Measurements from ENCODE around the gene ZNF487. TPM values are rescaled to one million over a fixed set of nuclear protein-coding genes. Genes with fewer than 3 reads are reported as not detected.

Gene ZNF487
- polyA plus RNA-seq, 1 experiment, result 4.4 TPM

DNA sequence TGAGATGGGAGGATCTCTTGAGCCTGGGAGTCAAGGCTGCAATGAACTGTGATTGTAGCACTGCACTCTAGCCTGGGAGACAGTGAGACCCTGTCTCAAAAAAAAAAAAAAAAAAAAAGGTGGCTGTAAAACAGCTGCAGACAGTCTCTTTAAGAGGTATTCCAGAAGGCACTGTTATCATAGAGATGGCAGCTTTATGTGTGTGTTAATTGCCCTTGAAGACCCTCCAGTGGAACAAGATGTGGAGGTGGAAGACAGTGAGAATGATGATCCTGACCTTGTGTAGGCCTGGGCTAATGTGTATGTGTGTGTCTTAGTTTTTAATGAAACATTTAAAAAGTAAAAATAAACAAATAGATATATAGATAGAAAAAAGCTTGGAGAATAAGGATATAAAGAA lies 66.0 kb downstream of the ZNF487 start:
- Histone ChIP-seq H3K4me3 (ENCODE audit: low read depth, low read length) (no peak overlapping the region), H3K27ac (ENCODE audit: low read depth, low read length) (no peak overlapping the region), H3K27me3 (ENCODE audit: control insufficient read depth, insufficient read depth, low read length) (no peaks in the 10 kb centered on the region), H3K9me3 (ENCODE audit: control insufficient read depth, insufficient read depth, low read length) (no peaks in the 10 kb centered on the region; the same call in 1 of the 2 replicates)
- CTCF ChIA-PET, result interaction anchor here (0.6 kb wide), 1 partner anchor 51 kb away, joined by 3 read pairs; no protein-coding TSS in a partner anchor
- TF ChIP-seq, protein P1, sequence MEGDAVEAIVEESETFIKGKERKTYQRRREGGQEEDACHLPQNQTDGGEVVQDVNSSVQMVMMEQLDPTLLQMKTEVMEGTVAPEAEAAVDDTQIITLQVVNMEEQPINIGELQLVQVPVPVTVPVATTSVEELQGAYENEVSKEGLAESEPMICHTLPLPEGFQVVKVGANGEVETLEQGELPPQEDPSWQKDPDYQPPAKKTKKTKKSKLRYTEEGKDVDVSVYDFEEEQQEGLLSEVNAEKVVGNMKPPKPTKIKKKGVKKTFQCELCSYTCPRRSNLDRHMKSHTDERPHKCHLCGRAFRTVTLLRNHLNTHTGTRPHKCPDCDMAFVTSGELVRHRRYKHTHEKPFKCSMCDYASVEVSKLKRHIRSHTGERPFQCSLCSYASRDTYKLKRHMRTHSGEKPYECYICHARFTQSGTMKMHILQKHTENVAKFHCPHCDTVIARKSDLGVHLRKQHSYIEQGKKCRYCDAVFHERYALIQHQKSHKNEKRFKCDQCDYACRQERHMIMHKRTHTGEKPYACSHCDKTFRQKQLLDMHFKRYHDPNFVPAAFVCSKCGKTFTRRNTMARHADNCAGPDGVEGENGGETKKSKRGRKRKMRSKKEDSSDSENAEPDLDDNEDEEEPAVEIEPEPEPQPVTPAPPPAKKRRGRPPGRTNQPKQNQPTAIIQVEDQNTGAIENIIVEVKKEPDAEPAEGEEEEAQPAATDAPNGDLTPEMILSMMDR (IDR thresholded peaks at IDR 0.05; ENCODE audit: low read depth, low read length), result no peak
- no peak for DNase-seq (ENCODE audit: low read depth, low spot score)
- POLR2A ChIA-PET, result interaction anchor here (0.7 kb wide), 1 partner anchor 872 kb away, joined by 6 read pairs; no protein-coding TSS in a partner anchor

DNA sequence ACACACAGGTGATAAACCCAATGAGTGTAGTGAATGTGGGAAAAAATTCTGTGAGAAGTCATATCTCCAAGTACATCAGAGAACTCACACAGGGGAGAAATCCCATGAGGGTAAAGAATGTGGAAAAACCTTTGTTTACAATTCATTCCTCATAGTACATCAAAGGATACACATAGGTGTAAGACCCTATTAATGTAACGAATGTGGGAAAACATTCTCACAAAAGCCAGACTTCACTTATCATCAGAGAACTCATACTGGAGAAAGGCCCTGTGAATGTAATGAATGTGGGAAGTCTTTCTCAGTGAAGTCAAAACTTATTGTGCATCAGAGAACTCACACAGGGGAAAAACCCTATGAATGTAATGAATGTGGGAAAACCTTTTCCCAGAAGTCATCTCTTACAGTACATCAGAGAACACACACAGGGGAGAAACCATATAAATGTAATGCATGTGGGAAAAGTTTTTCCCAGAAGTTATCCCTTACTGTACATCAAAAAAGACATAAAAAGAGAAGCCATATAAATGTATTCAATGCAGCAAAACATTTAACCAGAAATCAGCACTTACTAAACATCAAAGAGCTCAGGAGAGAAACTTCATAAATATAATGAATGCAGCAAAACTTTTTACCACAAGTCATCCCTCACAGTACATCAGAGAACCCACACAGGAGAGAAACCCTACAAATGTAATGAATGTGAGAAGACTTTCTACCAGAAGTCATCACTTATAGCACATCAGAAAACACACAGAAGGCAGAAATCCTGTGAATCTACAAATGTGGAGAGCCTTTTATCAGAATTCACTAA lies 87.7 kb downstream of the ZNF487 start:
- no peak for DNase-seq (ENCODE audit: low read depth, low spot score)
- Histone ChIP-seq H3K27me3 (ENCODE audit: control insufficient read depth, insufficient read depth, low read length) (no peaks in the 10 kb centered on the region), H3K4me3 (ENCODE audit: low read depth, low read length) (no peak overlapping the region), H3K9me3 (ENCODE audit: control insufficient read depth, insufficient read depth, low read length) (peaks cover 8% of the 10 kb centered on the region), H3K27ac (ENCODE audit: low read depth, low read length) (no peak overlapping the region)
- ChIA-PET CTCF (no interaction called here), POLR2A (no interaction called here)
- TF ChIP-seq, protein P1 (IDR thresholded peaks at IDR 0.05; ENCODE audit: low read depth, low read length), result no peak

Small RNAs within 50 kb of the gene (small RNA-seq; reads per million reads assigned to genes)
- 1.1 reads per million for gene RNU7-193P (ENCODE audit: insufficient read length, low read depth)
- gene SNORD3J (ENCODE audit: insufficient read length, low read depth), result not detected

Other genes starting within 250 kb of the ZNF487 start
- gene RASGEF1A, start 170.0 kb upstream of the ZNF487 start, polyA plus RNA-seq (2011; rRNA removed), result 0.10 TPM in 2 replicates
- not detected in 2 replicates for gene FXYD4, start 65.5 kb upstream of the ZNF487 start, polyA plus RNA-seq (2011; rRNA removed)
- gene HNRNPF, start 27.9 kb upstream of the ZNF487 start, polyA plus RNA-seq (2011; rRNA removed), result 160 and 178 TPM in 2 replicates
- gene ZNF239, start 137.5 kb downstream of the ZNF487 start, polyA plus RNA-seq (2011; rRNA removed), result 6.4 and 6.9 TPM in 2 replicates
- gene ZNF485, start 169.3 kb downstream of the ZNF487 start, polyA plus RNA-seq (2011; rRNA removed), result 0.76 and 1.2 TPM in 2 replicates
- 53.5 and 57.7 TPM in 2 replicates for gene ZNF32, start 211.8 kb downstream of the ZNF487 start, polyA plus RNA-seq (2011; rRNA removed)